ENCODE measurements around the gene SH3BP5.

SH3BP5 gene

GRCh38 chr3:15207836-15208504 lies 124.4 kb downstream of the SH3BP5 start:
- no peak for DNase-seq (ENCODE audit: low read depth in 2 of 2, low spot score in 1 of 2)

DNA sequence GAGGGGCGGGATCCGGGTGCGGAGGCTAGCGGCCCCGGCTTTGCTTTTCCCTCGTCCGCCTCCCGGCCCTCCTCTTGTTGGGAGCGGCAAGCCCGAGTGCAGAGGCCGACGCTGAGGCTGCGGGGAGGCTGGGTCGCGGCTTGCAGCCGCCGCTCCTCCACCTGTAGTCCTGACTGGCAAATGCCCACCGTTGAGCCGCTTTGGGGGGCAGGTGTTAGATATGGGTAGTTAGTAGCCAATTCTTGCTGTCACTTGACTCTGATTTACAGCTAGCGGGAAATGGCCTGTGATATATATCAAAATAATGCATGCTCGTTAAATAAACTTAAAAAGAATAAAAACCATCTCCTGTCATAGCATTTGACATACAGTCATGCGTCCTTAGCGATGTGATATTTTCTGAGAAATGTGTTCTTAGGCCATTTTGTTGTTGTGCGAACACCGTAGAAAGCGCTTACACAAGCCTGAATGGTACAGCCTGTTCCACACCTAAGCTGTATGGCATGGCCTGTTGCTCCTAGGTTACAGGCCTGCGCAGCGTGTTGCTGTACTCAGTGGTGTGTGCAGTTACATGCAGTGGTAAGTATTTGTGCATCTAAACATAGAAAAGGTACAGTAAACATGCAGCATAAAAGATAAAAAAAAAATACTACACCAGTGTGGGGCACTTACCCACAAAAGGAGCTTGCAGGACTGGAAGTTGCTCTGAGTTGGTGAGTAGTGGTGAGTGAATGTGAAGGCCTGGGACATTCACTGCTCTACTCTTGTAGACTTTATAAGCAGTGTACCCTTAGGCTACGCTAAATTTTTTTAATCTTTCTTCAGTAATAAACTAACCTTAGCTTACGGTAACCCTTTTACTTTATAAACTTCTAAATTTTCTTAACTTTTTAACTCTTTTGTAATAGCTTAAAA lies 125.5 kb downstream of the SH3BP5 start:
- no peak for DNase-seq (ENCODE audit: low read depth in 2 of 2, low spot score in 1 of 2)

DNA sequence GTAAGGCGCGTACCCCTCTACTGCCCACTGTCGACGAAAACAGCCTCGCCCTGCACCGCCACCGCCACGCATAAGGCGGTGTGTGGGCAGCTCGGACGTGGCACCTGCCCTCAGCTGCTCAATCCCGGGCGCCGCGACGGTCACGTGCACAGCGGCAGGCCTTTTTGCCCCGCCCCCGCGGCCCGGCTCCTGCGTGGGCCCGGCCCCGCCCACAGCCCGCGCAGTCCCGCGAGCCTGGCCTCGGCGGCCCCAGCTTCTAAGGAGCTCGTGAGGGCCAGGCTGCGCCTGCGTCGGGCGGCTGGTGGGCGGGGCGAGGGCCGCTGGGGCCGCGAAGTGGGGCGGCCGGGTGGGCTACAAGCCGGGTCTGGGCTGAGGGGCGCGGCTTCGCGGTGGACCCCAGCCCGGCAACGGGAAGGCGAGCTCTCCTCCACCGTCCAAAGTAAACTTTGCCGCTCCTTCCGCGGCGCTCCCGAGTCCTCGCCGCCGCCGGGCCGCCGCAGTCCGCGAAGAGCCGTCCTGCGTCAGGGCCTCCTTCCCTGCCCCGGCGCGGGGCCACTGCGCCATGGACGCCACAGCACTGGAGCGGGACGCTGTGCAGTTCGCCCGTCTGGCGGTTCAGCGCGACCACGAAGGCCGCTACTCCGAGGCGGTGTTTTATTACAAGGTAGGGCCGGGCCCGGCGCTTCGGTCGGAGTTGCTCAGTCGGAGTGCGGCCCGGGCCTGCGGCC lies 126.3 kb downstream of the SH3BP5 start, which contains the start of gene CAPN7:
TSS of gene CAPN7 (plus strand) at position 313 of the 728 bp plus-strand sequence. CDS start at position 563, 250 bp downstream.
- DNase-seq (ENCODE audit: low read depth in 2 of 2, low spot score in 1 of 2) = peak; percentile 86 to 88

DNA sequence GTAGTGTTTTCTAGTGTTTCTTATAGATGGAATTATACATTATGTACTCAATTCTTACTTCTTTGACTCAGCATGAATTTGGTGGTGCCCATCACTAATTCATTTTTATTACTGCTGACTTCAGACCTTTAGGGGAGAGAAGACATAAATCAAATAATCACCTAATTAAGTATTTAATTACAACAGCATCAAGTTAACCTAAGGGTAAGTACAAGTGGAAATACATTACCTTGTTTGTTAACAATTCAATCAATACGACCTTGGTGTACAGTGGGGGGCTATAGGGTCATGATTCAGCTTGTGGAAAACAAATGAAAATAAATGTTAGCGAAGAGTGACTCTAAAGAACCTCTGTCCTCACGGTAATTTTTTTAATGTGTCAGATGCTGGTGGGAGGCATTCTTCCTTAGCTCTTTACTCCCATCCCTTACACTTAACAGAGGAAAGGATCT lies 126.9 kb downstream of the SH3BP5 start:
- no peak for DNase-seq (ENCODE audit: low read depth in 2 of 2, low spot score in 1 of 2)
